ENCODE measurements around the gene SH2D6.
A peak's percentile ranks its signal among the peaks of the same experiment; 100 is the strongest.

Gene SH2D6

GRCh38 chr2:85441864-85442263, 23.4 kb downstream of the SH2D6 start:
- no peak for DNase-seq

GRCh38 chr2:85444629-85445172, 26.2 kb downstream of the SH2D6 start:
- DNase-seq = no peak

GRCh38 chr2:85445316-85446295, 27.1 kb downstream of the SH2D6 start:
- peak; percentile 21 for DNase-seq

GRCh38 chr2:85446296-85447221, 28.0 kb downstream of the SH2D6 start:
- DNase-seq = no peak

GRCh38 chr2:85447222-85447585, 28.7 kb downstream of the SH2D6 start:
- no peak for DNase-seq

- DNase-seq = no peak
Measured at GRCh38 chr2:85448461-85449213, 30.1 kb downstream of the SH2D6 start.

GRCh38 chr2:85449214-85449588, 30.7 kb downstream of the SH2D6 start:
- DNase-seq = no peak

- DNase-seq = no peak
Measured at GRCh38 chr2:85452237-85452636, 33.7 kb downstream of the SH2D6 start.

- no peak for DNase-seq
Measured at GRCh38 chr2:85453571-85453970, 35.1 kb downstream of the SH2D6 start.

GRCh38 chr2:85455552-85456090, 37.1 kb downstream of the SH2D6 start:
- no peak for DNase-seq

- no peak for DNase-seq
Measured at GRCh38 chr2:85457043-85457442, 38.5 kb downstream of the SH2D6 start.

- DNase-seq = no peak
Measured at GRCh38 chr2:85457877-85458316, 39.4 kb downstream of the SH2D6 start.

- no peak for DNase-seq
Measured at GRCh38 chr2:85458601-85459563, 40.4 kb downstream of the SH2D6 start.

- no peak for DNase-seq
Measured at GRCh38 chr2:85459771-85460170, 41.3 kb downstream of the SH2D6 start.

- DNase-seq = no peak
Measured at GRCh38 chr2:85462322-85462721, 43.8 kb downstream of the SH2D6 start.

- no peak for DNase-seq
Measured at GRCh38 chr2:85468096-85468703, 49.7 kb downstream of the SH2D6 start.

- no peak for DNase-seq
Measured at GRCh38 chr2:85468704-85469349, 50.3 kb downstream of the SH2D6 start.

GRCh38 chr2:85470850-85471800, 52.6 kb downstream of the SH2D6 start:
- no peak for DNase-seq

GRCh38 chr2:85472261-85472660, 53.7 kb downstream of the SH2D6 start:
- DNase-seq = no peak
